GM18867 (cell line): ENCODE data around the gene SIM1.
A peak's percentile ranks its signal among the peaks of the same experiment; 100 is the strongest.
"Not testable (repeated sequence)": the region's sequence is repeated elsewhere in the genome, so short reads cannot be mapped to it uniquely, and the experiment has no call there.

Source experiments
- ATAC-seq: cut with Tn5 transposase; IDR thresholded peaks from one replicate; pipeline ENCODE4 v1.9.1; 2021; ENCODE audit warnings: mild to moderate bottlenecking, moderate library complexity; ENCODE audit not compliant: unreplicated experiment

Gene SIM1

DNA sequence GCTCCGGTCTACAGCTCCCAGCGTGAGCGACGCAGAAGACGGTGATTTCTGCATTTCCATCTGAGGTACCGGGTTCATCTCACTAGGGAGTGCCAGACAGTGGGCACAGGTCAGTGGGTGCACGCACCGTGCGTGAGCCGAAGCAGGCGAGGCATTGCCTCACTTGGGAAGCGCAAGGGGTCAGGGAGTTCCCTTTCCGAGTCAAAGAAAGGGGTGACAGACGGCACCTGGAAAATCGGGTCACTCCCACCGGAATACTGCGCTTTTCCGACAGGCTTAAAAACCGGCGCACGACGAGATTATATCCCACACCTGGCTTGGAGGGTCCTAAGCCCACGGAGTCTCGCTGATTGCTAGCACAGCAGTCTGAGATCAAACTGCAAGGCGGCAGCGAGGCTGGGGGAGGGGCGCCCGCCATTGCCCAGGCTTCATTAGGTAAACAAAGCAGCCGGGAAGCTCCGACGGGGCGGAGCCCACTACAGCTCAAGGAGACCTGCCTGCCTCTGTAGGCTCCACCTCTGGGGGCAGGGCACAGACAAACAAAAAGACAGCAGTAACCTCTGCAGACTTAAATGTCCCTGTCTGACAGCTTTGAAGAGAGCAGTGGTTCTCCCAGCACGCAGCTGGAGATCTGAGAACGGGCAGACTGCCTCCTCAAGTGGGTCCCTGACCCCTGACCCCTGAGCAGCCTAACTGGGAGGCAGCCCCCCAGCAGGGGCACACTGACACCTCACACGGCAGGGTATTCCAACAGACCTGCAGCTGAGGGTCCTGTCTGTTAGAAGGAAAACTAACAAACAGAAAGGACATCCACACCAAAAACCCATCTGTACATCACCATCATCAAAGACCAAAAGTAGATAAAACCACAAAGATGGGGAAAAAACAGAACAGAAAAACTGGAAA lies 109.7 kb downstream of the SIM1 start:
- not testable (repeated sequence) for ATAC-seq

DNA sequence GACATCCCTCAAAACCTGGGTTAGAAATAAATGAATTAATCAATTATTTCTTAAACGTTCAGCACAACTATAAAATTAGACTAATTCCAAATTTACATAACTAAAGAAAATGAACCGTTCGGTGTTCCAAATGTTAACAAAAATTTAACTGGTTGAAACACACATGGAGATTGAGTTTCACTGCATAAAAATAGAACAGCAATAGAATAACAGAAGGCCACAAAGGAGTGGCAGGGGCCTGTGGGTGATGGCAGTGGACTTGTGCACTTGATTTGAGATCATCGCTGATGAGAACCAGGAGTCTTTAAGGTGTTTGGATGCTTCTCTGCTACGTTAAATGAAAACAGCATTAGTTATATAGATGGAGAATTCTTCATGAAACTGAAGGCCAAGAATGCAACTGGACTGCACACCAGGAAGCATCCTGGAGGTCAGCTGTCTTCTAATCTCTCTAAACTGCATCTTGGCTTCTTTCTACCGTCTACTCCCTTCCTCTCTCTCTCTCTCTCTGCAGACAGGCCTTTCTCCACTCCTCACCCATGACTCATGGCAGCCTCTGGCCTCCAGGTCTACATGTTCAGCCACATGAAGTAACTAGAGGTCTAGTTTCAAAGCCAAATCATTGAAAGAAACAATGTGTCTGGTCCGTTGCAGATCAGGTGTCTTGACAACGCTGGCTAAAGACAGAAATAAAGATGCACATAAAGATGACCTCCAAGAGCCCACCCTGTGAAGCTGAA lies 111.3 kb downstream of the SIM1 start:
- ATAC-seq: no peak

DNA sequence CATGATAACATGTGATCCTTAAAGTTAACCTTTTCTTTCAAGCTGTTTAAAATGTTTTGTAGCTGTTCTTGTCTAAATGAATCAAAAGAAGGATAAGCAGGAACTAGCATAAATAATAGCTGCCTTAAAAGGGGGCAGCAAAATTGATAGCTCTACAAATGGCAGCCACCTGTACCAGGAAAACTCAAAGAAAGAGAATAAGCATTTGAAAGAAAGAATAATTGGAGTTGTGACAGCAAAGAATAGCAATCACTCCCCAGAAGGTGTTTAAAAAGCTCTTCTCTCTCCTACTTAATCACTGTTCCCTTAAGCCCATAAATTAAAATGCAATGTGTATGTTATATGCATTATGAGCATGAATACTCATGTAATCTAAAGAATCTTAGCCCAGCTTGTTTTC lies 114.6 kb downstream of the SIM1 start:
- no peak for ATAC-seq

DNA sequence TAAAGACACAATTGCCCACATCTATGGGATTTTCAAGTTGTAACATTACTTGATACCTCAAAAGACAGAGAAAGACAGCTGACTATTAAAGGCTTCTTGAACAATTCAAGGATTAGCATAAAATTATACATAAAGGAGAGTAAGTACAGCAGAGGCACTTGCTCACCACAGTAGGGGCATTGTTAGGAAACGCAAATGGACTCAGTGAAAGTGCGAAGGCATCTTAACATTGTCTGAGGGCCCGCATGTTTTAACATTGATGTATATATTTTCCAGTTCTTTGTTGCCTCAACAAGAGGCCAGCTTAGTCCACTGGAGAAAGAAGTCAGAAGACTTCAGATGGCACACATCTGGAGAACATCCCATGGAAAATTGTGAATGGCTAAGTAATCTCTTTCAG lies 115.4 kb downstream of the SIM1 start:
- no peak for ATAC-seq

DNA sequence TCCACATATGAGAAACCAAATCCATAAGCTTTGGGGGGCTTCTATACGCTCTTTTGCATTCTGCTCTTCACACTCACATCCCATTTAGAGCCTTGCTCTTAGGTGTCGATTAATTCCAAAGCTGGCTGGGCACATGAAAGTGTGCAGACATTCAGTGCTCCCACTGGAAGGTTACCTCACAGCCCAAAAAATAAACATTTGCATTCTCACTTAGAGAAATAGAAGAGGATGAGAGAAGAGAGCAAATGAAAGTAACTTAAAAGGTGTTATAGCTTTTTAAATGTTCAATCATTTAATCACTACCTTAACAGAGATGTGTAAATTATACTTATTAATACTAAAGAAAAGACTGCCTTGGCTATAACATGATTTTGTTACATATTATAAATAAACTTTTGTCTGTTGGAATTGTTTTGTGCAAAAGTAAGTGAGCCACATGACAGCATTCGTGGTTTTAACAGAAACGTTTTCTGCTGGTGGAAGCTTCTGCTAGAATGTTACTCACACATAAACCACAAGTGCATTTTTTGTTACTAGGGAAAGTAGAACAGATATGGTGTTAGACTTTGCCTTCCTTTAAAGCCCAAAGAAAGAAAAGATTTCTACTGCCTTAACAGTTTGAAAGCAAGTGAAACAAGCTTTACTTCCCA lies 116.7 kb downstream of the SIM1 start:
- ATAC-seq: peak; percentile 90

GRCh38 chr6:100346828-100347227 lies 117.9 kb downstream of the SIM1 start:
- peak; percentile 51 for ATAC-seq

DNA sequence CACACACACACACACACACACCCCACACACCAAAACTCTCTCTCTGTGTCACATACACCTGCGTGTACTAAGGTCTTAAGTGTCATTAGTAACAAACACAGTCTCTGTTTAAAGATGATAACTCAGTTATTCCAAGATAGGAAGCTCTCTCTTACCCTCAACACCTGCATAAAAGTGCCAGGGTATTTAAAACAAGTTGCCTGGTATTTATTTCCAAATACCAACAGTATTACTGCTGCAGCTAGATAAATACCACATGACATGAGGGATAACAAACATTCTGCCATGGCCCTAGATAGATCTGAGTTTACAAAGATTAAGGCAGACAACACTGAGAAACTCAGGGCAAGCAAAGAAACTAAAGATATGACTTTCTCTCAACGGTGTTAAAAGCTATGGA lies 118.5 kb downstream of the SIM1 start:
- no peak for ATAC-seq

DNA sequence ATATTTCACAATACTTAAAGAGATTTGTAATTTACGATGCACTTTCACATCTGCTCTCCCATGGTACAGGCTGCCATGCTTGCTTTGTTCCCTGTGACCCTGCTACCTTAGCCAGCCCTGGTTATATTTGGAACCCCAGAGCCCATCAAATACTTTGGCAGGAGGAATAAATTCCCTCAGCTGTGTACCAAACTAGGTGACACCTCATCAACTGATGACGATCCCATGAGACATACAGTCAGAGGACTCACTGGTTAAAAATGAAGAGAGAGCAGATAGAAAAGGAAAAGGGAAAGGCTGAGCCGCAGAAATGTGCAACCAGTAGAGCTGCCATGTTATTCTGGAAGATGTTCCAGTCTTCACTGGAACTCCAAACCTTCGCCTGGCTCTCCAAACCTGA lies 120.0 kb downstream of the SIM1 start:
- ATAC-seq: no peak

- ATAC-seq: no peak
These were observed 120.4 kb downstream of the SIM1 start for GRCh38 chr6:100344321-100344720.

DNA sequence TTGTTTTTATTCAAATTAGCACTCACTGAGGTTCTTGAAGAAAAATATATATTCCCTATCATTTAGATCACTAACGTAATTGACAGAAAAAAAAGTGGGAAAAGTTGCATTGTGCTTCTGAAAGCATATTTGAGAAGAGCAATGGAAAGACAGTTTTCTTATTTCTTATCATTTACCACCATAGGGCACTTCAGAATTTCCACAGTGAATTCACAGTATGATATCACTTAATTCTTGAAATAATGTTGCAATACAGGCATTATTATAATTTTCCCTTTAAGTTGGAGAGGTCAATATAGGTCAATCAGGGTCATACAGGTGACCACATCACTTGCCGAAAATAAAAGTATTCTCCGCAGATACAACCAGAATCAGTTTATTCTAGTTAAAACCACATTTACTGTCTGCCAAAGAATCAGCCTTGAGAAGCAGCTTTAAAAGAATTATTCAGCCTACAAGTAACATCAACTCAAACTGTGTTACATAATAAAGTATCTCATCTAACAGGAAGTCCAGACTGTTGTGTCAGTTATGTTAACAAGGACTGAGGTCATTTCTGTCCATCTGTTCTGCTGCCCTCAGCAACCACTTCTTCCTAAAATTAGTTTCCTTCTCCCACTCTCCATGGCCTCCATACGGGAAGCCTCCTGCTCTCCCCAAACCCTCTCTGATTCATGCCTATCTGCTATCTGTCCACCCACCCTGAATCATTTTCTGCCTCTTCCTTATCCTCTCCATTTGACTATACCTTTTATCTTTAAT lies 121.2 kb downstream of the SIM1 start:
- ATAC-seq: no peak

DNA sequence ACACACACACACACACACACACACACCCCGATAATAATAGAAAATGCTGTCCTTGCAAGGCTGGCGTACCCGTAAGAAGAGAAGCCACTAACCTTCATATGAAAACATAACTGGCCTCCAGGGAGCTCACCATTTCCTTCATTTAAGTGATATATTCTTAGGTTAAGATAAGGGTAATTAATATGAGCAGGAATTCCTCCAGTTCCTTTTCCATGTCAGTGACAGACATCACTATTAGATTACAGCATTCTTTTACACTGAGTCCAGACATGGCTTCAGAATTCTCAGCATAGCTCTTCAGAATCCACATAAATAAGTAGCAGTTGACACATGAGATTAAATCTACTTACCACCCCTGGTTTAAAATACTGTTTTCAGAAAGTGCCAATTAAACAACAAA lies 121.9 kb downstream of the SIM1 start:
- ATAC-seq: no peak

- ATAC-seq: no peak
These were observed 125.0 kb downstream of the SIM1 start for GRCh38 chr6:100339574-100340255.

- peak; percentile 62 for ATAC-seq
These were observed 126.6 kb downstream of the SIM1 start for GRCh38 chr6:100338090-100338489.

DNA sequence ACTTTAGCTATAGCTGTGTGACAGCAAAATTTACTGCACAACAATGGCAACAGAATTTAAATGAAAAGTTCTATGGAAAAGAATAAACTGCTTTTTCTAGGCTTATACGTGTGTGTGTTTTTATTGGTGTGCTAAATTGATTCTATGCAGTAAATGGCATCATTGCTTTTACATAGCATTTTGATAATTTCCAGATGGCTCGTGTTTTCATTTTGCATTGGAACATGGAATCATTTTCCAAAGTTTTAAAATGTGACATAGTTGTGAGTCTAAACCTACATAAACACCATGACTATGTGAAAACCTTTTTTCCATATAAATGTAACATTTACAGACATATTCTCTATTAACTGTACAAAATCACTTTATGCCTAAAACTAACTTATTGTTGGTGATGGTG lies 127.8 kb downstream of the SIM1 start:
- ATAC-seq: no peak

DNA sequence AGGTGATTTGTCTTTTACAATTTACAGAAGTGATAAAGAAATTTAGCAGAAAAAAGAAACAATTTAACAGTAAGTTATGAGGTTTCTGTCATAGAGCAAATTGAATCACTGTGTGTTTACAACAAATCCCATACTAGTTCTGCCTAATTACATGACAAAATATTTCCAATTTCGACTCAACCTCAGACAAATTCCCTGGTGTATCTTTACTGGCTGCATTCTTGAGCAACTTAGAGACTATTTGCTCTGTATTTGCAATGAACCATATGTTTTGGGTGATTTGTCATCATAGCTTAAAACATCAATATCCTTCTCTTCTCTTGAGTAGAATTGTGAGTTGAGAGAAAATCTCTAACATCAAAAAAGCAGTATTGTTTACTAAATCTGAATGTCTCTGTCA lies 128.7 kb downstream of the SIM1 start:
- no peak for ATAC-seq
